ACC112 (cell line): ENCODE data around the gene MYO5C.

Source experiments
- H2AFZ ChIP-seq: fragments of 200-600 bp; sonication (generic); one replicate; pipeline ENCODE4 v1.6.0; 2017; ENCODE audit warnings: antibody characterized with exemption, low read length; ENCODE audit not compliant: unreplicated experiment
- H3K27ac ChIP-seq: fragments of 200-600 bp; sonication (generic); 2 replicates; pipeline ENCODE4 v1.5.1; 2014; ENCODE audit warnings: low read depth, mild to moderate bottlenecking, antibody characterized with exemption, low read length, moderate library complexity
- H3K27me3 ChIP-seq: fragments of 200-600 bp; sonication (generic); 2 replicates; pipeline ENCODE4 v1.6.1; 2014; ENCODE audit warnings: mild to moderate bottlenecking, antibody characterized with exemption, low read length, moderate library complexity, mixed read lengths; ENCODE audit not compliant: insufficient read depth
- H3K36me3 ChIP-seq: fragments of 200-600 bp; sonication (generic); 2 replicates; pipeline ENCODE4 v1.6.1; 2016; ENCODE audit warnings: mild to moderate bottlenecking, antibody characterized with exemption, low read length, moderate library complexity, mixed read lengths; ENCODE audit not compliant: insufficient read depth
- H3K4me1 ChIP-seq: fragments of 200-600 bp; sonication (generic); one replicate; pipeline ENCODE4 v1.6.1; 2016; ENCODE audit warnings: low read length, mixed read lengths; ENCODE audit not compliant: insufficient read depth, unreplicated experiment, control insufficient read depth
- H3K4me3 ChIP-seq: fragments of 200-600 bp; sonication (generic); 2 replicates; pipeline ENCODE4 v1.5.1; 2014; ENCODE audit warnings: mild to moderate bottlenecking, low read depth, low read length
- H3K79me2 ChIP-seq: fragments of 200-600 bp; sonication (generic); one replicate; pipeline ENCODE4 v1.6.0; 2016; ENCODE audit warnings: low read length; ENCODE audit not compliant: control insufficient read depth, unreplicated experiment, insufficient read depth

Gene MYO5C

GRCh38 chr15:52329987-52330386 is 34.4 kb upstream of the MYO5C start:
- Histone ChIP-seq H3K4me3 (no peak overlapping the region), H3K27ac (no peak overlapping the region), H3K79me2 (no peaks in the 10 kb centered on the region), H2AFZ (no peak overlapping the region), H3K27me3 (no peaks in the 10 kb centered on the region), H3K36me3 (no peaks in the 10 kb centered on the region; the same call in 1 of the 2 replicates), H3K4me1 (peaks cover 9% of the 10 kb centered on the region)

- peaks cover 1% of the 10 kb centered on the region for H3K4me1 ChIP-seq
- H3K27ac ChIP-seq, result no peak overlapping the region
- H3K79me2 ChIP-seq, result no peaks in the 10 kb centered on the region
- no peak overlapping the region for H3K4me3 ChIP-seq
- H3K27me3 ChIP-seq, result no peaks in the 10 kb centered on the region
- H2AFZ ChIP-seq, result no peak overlapping the region
- no peaks in the 10 kb centered on the region; the same call in 1 of the 2 replicates for H3K36me3 ChIP-seq
These were observed 33.5 kb upstream of the MYO5C start for GRCh38 chr15:52329150-52329549.

- Histone ChIP-seq H3K27me3 (no peaks in the 10 kb centered on the region), H3K4me1 (no peaks in the 10 kb centered on the region), H3K27ac (no peak overlapping the region), H3K4me3 (no peak overlapping the region), H3K36me3 (no peaks in the 10 kb centered on the region; the same call in 1 of the 2 replicates), H2AFZ (no peak overlapping the region), H3K79me2 (no peaks in the 10 kb centered on the region)
These were observed 33.1 kb upstream of the MYO5C start for GRCh38 chr15:52328680-52329079.

- Histone ChIP-seq H3K79me2 (no peaks in the 10 kb centered on the region), H3K36me3 (no peaks in the 10 kb centered on the region; the same call in 1 of the 2 replicates), H3K4me3 (no peak overlapping the region), H3K27me3 (no peaks in the 10 kb centered on the region), H3K4me1 (no peaks in the 10 kb centered on the region), H3K27ac (no peak overlapping the region), H2AFZ (no peak overlapping the region)
These were observed 31.2 kb upstream of the MYO5C start for GRCh38 chr15:52326756-52327155.

GRCh38 chr15:52324109-52324508 is 28.5 kb upstream of the MYO5C start:
- no peaks in the 10 kb centered on the region for H3K79me2 ChIP-seq
- H2AFZ ChIP-seq, result no peak overlapping the region
- H3K4me3 ChIP-seq, result no peak overlapping the region
- no peaks in the 10 kb centered on the region for H3K27me3 ChIP-seq
- H3K27ac ChIP-seq, result no peak overlapping the region
- H3K4me1 ChIP-seq, result no peaks in the 10 kb centered on the region
- H3K36me3 ChIP-seq, result no peaks in the 10 kb centered on the region; the same call in 1 of the 2 replicates

GRCh38 chr15:52318729-52319500 is 23.3 kb upstream of the MYO5C start:
- Histone ChIP-seq H3K4me1 (no peaks in the 10 kb centered on the region), H3K27me3 (no peaks in the 10 kb centered on the region)

GRCh38 chr15:52317688-52318087 is 22.1 kb upstream of the MYO5C start:
- Histone ChIP-seq H3K27ac (no peak overlapping the region), H2AFZ (no peak overlapping the region), H3K79me2 (no peaks in the 10 kb centered on the region), H3K4me3 (no peak overlapping the region), H3K36me3 (peaks cover 7% of the 10 kb centered on the region; the same call in 1 of the 2 replicates), H3K27me3 (no peaks in the 10 kb centered on the region), H3K4me1 (no peaks in the 10 kb centered on the region)

More at GRCh38 chr15:52318729-52319500, 23.3 kb upstream of the MYO5C start:
- H3K27ac ChIP-seq, result no peak overlapping the region
- no peak overlapping the region for H2AFZ ChIP-seq
- H3K4me3 ChIP-seq, result no peak overlapping the region
- no peaks in the 10 kb centered on the region for H3K79me2 ChIP-seq
- peaks cover 7% of the 10 kb centered on the region; the same call in 1 of the 2 replicates for H3K36me3 ChIP-seq

GRCh38 chr15:52317022-52317421 is 21.4 kb upstream of the MYO5C start:
- Histone ChIP-seq H3K79me2 (no peaks in the 10 kb centered on the region), H3K27ac (no peak overlapping the region), H2AFZ (no peak overlapping the region), H3K36me3 (peaks cover 7% of the 10 kb centered on the region; the same call in 1 of the 2 replicates), H3K27me3 (no peaks in the 10 kb centered on the region), H3K4me3 (no peak overlapping the region), H3K4me1 (no peaks in the 10 kb centered on the region)

- Histone ChIP-seq H3K36me3 (no peaks in the 10 kb centered on the region), H3K79me2 (no peaks in the 10 kb centered on the region), H2AFZ (no peak overlapping the region), H3K4me3 (no peak overlapping the region), H3K27me3 (no peaks in the 10 kb centered on the region), H3K4me1 (peaks cover 16% of the 10 kb centered on the region), H3K27ac (no peak overlapping the region)
These were observed 13.5 kb upstream of the MYO5C start for GRCh38 chr15:52309154-52309548.

- peaks cover 20% of the 10 kb centered on the region for H3K4me1 ChIP-seq
- H3K79me2 ChIP-seq, result no peaks in the 10 kb centered on the region
- no peaks in the 10 kb centered on the region for H3K27me3 ChIP-seq
- no peaks in the 10 kb centered on the region for H3K36me3 ChIP-seq
- H2AFZ ChIP-seq, result no peak overlapping the region
- H3K4me3 ChIP-seq, result no peak overlapping the region
- no peak overlapping the region for H3K27ac ChIP-seq
These were observed 13.0 kb upstream of the MYO5C start for GRCh38 chr15:52308446-52309153.

- no peaks in the 10 kb centered on the region for H3K27me3 ChIP-seq
- peaks cover 20% of the 10 kb centered on the region for H3K4me1 ChIP-seq
- H3K36me3 ChIP-seq, result no peaks in the 10 kb centered on the region
- H3K27ac ChIP-seq, result no peak overlapping the region
- H3K79me2 ChIP-seq, result no peaks in the 10 kb centered on the region
- H3K4me3 ChIP-seq, result no peak overlapping the region
- H2AFZ ChIP-seq, result no peak overlapping the region
These were observed 12.2 kb upstream of the MYO5C start for GRCh38 chr15:52307847-52308246.
